Stimulated activated CD4-positive, alpha-beta T cell treated with anti-CD3 and anti-CD28 coated beads, Interleukin-1b, Interleukin-23, amount 100 ng/mL, for 4 hours (primary cell): ENCODE results near the gene NOX5.
"Not testable (repeated sequence)": the region's sequence is repeated elsewhere in the genome, so short reads cannot be mapped to it uniquely, and the experiment has no call there.

ENCODE experiments used
- DNase-seq, 2 donors: peaks; one replicate each; pipeline ENCODE4 v3.0.0-alpha.2; 2020; ENCODE audit warnings: low read depth in 2 of 2

NOX5 gene, protein sequence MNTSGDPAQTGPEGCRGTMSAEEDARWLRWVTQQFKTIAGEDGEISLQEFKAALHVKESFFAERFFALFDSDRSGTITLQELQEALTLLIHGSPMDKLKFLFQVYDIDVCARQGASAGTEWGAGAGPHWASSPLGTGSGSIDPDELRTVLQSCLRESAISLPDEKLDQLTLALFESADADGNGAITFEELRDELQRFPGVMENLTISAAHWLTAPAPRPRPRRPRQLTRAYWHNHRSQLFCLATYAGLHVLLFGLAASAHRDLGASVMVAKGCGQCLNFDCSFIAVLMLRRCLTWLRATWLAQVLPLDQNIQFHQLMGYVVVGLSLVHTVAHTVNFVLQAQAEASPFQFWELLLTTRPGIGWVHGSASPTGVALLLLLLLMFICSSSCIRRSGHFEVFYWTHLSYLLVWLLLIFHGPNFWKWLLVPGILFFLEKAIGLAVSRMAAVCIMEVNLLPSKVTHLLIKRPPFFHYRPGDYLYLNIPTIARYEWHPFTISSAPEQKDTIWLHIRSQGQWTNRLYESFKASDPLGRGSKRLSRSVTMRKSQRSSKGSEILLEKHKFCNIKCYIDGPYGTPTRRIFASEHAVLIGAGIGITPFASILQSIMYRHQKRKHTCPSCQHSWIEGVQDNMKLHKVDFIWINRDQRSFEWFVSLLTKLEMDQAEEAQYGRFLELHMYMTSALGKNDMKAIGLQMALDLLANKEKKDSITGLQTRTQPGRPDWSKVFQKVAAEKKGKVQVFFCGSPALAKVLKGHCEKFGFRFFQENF

DNA sequence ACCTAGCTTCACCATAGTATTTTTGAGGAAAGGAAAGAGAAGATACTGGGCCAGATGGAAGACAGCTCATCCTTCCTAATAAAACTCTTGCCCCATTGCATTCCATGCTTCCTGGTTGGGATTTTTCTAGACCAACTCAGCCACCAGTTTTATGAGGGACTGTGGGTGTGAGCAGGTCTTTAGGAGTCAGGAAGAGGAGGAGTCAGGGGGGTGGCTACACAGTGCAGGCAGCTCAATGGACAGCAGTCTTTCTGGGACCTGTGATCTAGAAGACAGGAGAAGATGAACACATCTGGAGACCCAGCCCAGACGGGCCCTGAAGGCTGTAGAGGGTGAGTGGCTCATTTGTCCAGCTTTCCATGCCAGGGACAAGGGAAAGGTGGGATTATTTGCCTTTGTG, at the start of gene NOX5:
NOX5 (plus strand) TSS at position 242 of the 400 bp plus-strand sequence; CDS start at position 283, 41 bp downstream.
- DNase-seq: no peak

DNA sequence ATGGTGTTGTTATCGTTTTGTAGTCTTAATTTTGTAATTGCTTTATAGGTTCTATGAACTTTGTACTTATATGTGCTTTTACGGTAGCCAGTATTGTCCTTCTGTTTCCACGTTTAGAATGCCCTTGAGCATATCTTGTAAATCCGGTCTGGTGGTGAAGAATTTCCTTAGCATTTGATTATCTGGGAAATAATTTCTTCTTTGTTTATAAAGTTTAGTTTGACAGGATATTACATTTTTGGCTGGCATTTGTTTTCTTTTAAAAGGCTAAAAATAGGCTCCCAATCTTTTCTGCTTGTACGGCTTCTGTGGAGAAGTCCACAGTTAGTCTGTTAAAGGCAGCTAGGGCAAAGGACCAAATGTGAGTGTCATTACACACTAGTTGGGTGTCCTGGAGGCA, 47.5 kb upstream of the NOX5 start:
- DNase-seq: no peak

DNA sequence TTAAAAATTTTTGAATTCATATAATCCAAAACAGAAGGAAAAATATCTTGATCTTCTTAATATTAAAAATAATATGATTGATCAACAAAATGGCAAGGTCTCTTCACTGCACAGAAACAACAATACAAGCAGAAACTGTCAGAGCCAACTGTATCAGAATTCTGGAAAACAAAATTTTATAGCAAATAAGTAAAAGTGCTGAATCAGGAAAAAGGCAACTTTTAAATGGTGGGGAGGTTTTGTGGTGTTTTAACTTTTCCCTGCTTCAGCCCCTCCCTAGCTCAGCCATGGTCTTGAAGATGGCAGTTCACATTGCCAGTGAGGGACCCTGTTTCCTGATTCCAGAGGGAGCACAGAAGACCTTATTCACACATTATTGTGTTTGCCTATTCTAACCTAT, 46.5 kb upstream of the NOX5 start:
- no peak for DNase-seq

DNA sequence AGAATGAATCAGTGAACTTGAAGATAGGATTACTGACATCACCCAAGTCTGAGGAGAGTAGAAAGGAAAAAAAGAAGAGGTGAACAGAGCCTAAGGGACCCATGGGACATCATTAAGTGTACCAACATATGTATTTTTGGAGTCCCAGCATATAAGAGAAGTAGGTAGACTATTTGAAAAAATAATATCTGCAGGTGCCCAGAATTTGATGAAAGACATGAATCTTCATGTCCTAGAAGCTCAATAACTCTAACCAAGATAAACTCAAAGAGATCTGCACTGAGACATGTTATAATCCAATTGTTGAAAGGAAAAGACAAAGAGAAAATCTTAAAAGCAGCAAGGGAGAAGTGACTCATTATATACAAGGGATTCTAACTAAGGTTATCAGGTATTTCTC, 45.2 kb upstream of the NOX5 start:
- no peak for DNase-seq

DNA sequence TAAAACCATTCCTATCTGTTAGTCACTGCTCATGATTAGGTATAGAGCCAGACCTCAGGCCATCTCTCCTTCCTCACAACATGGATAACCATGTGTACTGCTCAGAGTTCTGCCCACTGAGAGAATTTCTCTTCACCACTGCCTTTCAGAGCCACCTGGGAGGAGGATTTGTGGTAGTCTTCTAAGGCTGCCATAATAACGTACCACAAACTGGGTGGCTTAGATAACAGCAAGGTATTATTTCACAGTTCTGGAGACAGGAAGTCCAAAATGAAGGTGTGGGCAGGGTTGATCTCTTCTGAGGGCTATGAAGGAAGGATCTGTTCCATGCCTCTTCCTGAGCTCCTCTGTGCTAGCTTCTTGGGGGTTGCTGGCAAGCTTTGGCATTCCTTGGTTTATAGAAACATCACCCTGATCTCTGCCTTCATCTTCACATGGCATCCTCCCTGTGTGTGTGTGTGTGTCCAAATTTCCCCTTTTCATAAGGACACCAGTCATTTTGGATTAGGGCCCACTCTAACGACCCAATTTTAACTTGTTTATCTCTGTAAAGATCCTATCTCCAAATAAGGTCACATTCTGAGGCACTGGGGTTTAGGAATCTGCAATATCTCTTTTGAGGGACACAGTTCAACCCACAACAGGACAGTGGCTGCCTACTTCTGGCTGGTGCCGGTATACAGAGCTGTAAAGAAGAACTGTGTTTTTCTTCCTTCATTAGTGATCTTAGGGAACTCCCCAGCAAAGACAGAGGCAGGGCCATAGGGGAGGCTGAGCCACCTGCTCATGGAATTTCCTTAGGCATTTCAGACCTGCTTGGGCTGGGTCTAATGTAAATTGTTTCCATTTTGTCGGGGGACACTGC, 42.1 kb upstream of the NOX5 start:
- DNase-seq: no peak

DNA sequence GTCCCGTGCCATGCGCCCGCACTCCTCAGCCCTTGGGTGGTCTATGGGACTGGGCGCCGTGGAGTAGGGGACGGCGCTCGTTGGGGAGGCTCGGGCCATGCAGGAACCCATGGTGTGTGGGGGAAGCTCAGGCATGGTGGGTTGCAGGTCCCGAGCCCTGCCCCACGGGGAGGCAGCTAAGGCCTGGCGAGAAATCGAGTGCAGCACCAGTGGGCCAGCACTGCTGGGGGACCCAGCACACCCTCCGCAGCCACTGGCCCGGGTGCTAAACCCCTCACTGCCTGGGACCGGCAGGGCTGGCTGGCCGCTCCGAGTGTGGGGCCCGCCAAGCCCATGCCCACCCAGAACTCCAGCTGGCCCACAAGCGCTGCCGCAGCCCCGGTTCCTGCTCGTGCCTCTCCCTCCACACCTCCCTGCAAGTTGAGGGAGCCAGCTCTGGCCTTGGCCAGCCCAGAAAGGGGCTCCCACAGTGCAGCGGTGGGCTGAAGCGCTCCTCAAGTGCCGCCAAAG, 38.8 kb upstream of the NOX5 start:
- DNase-seq: not testable (repeated sequence)

DNA sequence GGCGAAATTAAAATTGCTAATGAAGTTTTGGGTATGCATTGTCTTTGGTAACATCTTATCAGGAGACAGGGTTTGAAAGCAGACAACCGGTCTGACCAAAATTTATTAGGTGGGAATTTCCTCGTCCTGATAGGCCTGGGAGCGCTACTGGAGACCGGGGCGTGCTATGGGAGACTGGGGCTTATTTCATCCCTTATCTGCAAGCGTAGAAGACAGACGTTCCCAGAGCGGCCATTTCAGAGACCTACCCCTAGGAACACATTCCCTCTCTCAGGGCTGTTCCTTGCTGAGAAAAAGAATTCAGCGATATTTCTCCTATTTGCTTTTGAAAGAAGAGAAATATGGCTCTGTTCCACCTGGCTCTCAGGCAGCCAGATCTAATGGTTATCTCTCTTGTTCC, 37.1 kb upstream of the NOX5 start:
- not testable (repeated sequence) for DNase-seq

DNA sequence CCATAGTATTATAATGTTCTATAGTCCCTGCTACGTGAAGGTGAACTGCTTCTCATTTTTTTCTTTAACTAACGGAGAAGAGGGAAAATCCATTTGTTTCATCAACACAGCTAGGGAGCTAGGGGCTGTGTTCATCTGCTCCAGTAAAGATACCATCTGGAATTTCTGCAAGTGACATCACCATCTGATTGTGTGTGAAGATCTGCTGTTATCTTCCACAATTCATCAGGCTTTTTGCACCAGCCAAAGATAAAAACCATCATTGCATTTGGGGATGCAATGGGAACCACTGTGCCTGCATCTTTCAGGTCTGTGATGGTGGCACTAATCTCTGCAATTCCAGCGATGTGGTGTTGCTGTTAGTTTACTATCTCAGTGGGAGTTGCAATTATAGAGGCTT, 35.5 kb upstream of the NOX5 start:
- DNase-seq: no peak

DNA sequence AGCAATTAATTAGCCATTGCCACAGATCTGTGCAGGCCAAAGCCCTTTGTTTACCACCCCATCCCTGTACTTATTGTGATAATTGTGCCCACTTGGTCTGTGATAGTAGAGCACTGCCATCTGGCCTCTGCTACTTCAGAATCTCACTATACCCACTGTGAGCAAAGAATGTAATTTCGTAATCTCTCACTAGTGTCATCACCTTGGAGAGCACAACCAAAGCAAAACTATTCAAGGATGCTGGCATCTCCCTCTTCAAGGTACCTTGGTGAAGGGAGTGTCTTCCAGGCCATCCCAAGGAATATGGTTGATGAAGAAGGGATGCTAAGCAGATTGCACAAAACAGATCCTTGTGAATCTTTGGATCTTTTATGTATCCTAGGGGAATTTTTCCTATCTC, 34.7 kb upstream of the NOX5 start:
- no peak for DNase-seq

DNA sequence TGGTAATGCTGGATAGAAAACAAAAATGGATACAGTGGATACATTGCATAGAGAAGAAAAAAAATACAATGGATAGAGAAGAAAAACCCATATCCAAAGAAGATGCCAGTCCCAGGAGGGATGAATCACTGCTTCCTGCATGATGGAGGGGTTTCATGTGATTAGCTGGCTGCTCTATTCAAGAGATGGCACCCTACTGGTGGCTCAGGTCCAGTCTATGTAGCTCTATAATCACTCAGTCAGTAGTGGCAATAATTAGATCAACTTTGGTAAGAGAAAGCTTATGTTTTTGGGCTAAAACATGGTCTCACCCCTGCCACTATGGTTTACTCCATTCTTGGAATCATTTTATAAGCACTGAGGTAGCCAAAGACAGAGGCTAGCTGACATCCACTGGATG, 33.7 kb upstream of the NOX5 start:
- DNase-seq: no peak

DNA sequence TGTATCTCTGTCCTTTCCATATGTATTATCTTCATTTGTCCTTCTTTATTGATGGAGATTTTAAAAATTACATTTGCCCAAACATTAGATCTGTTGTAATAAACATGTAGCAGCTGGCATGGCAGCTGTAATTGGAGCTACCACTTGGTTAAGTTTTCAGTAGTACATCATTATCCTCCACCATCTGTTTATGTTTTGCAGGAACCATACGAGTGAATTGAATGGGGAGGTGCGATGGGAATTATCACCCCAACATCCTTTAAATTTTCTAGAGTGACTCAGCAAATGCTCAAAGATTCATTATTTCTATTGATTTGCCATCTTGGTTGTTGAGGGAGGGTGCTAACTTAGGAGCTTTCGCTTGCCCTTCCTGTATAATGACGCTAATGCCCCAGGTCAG, 32.6 kb upstream of the NOX5 start:
- DNase-seq: no peak

DNA sequence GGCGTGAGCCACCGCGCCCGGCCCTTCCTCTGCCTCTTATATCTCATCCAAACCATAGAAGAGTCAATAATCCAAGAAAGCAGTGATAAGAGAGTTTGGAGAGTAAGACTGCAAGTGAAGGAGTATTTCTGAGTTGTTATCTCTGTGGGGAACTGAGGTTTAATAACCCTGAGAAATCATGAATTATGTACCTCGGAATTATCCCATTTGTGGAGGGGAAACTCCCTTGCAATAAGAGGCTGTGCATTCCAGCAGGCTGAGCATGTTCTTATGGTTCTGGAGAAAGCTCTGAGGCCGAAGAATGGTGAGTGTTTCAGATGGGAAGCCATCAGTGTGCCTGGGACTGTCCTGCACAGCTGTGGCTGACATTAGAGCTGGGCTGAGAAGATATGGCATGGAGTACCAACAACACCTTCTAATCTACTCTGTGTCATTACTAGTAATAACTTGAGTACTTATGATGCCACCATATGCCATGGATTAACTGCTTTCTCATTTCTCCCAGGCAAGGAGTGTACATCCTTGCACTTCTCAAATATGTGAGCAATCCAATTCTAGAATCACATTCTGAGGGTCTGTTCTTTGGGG, 31.4 kb upstream of the NOX5 start:
- DNase-seq: no peak

DNA sequence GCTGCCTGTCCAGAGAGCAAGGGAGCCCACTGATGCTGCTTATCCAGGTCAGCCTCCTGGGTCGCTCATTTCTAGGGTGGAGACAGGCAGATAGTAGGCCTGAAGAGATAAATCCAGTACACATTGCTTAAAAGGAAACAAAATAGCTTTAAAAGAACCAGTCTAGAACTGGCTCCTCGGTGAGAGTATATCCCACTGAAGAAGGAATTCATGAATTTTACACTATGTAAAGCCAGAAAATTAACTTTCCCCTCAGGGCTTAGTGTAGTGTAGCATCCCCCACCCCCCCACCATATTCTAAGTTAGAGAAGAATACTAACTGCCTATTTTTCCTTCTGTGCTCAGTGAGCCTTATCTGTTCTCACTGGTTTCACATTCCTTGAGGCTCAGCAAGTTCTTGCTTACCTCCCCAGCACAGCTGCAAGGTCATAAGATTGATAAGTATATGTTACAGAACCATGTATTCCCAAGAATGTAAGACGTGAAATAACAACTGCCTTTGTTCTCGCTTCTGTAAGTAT, 30.5 kb upstream of the NOX5 start:
- no peak for DNase-seq

DNA sequence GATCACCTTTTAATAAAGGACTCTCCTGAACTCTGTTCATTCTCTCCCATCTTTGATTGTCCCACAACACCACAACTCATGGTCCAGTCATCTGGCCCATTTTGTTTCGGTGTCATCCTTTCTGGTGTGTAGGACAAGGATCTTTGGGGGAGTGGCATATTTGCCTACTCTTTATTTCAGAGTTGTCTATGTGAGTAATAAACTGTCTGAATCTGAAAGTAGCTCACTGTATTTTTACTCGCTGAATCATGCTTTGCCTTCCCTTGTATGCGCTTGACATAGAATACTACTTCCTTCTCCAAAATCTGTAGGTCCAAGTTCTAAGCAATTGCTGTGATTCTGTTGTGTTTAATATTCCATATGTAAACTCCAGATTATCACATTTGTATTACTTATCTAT, 29.9 kb upstream of the NOX5 start:
- DNase-seq: no peak

DNA sequence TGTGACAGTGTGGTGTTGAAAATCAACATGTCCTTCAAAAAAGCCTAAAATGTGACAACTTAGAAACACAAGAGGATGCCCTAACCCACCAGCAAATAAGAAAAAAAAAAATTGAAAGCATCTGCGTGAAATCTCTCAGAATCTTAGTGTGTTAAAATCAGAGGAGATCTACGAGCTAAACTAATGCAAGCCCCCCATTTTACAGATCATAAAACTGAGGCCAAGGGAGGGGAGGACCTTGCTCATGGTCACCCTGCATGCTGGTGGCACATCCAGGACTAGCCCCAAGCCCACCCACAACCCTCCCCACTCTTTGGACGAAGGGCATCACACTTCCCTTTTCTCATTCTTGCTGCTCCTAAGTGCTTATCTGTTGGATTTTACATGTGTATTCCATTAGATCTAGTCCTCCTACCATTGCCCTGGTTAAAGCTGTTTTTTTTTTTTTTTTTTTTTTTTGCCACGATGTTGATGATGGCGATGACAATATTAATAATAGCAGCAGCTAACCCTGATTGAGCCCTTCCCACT, 29.1 kb upstream of the NOX5 start:
- no peak for DNase-seq

DNA sequence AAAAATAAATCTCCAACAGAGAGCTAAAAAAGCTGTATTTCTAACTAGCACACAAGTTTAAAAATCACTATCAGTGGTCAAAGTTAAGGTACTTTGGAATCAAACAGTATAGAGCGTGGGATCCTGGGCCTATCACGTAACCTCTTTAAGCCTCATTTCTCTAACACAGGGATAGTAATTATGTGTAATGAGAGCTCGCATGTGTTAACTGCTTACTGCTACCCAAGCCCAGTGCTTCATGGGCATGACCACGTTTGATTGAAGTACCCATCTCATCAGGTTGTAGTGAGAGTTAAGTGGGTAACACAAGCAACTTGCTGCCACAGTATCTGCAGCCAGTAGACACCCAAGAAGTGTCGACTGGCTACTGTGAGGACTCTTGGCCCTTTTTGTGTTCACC, 28.2 kb upstream of the NOX5 start:
- no peak for DNase-seq

DNA sequence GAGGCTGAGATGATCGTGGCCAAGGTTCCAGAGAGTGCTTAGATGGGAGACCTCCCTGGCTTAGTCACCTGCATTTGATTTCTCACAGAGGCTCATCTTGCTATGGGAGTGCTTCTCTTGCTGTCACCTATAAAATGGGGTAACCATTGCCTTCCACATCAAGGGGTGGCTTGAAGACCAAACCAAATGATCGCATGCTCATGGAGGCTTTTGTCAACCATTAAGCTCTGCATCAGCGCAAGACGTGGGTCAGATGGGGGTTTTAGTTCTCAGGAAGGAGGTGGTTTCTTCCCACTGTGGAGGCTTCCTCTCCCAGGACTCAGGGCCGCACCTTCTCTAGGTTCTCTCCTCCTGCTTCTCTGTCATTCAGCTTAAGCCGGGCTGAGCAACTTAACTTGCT, 27.4 kb upstream of the NOX5 start:
- DNase-seq: no peak

DNA sequence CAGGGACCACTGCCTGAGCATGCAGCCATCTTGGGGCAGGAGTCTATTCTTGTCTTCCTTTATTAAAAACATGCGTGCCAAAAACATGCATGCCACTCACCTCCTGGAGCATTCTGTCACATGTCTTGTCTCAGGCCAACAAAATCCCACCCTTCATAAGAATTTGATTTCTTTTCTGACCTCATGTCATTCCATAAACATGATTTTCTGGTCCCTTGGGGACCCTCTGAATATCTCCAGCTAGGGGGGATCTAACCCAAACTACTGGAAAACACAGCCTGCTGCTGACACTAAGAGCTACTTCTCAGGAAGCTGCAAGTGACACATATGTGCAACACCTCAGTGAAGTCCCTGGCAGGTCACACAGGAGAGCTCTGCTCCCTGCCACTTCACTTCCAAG, 26.8 kb upstream of the NOX5 start:
- no peak for DNase-seq

DNA sequence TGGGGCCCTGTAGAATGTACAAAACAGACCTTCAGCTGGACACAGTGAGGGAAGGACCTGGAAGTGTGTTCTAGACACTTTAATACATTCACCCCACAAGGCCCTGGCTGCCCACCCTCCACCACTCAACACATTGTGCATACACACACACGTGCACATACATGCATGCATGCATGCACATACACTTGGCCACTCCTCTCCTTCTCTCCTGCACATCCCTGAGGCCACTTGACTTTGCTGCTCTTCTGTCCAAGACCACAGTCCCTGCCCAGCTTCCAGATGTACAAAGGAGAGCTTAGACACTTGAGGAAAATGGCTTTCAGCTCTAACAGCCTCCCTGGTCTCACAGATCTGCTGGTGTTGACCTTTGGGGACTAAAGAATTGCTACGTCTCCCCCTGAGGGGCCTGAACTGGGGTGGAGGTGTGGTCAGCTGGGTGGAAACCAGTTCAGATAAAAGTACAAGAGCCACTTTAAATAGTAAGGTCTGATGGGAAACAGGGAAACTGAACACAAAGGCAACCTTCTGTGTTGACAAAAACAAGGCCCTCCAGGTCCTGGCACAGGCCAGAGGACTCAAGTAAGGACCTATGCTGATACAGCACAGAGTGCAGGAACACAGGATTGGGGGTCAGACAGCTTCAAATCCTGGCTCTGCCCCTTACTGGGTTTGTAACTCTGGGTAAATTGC, 24.8 kb upstream of the NOX5 start:
- DNase-seq: no peak

DNA sequence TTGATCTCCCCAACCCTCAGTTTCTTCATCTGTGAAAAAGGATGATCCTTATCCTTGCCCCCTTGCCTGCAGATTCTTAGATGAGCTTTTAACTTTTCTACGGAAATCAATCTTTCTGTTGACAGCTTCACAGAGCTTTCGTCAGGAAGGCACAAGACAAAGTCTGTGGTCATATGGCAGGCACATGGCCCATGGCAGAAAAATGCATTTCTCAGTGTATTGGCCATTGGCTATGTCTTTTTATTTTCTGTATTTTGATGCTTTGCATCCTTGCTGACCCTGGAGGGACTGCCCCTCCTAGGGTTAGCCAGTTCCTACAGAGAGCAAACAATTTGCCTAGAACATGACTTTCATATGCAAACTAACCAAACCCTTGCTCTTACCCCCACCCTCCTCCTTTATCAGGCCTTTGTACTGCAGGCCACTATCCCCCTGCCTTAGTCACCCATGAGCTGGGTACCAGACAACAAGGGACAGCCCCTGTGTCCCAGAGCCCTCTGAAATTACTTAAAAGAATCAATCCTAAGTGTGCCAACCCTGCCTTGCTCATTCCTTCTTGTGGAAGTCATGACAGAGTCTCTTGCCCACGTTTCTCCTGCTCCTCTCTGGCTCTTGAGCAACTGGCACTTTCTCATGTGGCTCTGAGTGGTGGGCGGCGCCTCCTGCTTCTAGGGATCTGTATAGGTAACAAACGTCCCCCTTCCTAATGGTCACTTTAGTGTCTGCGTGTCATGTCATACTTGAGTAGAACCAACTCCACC, 24.1 kb upstream of the NOX5 start:
- DNase-seq: no peak
